NOMO-1 (cell line): ENCODE results near the gene RWDD3.

ENCODE experiments used
- DNase-seq, 2 experiments: peaks; one replicate each; lab custom pipeline; 2025; ENCODE audit not compliant: unreplicated experiment in 2 of 2; lab: John Stamatoyannopoulos, UW

RWDD3 gene

GRCh38 chr1:95281781-95282517 is 47.9 kb downstream of the RWDD3 start:
- DNase-seq = no peak

GRCh38 chr1:95282518-95282895 is 48.5 kb downstream of the RWDD3 start:
- no peak for DNase-seq

- no peak for DNase-seq
Observed at GRCh38 chr1:95284420-95284819, 50.4 kb downstream of the RWDD3 start.

GRCh38 chr1:95286479-95286878 is 52.5 kb downstream of the RWDD3 start:
- no peak for DNase-seq

- DNase-seq = no peak
Observed at GRCh38 chr1:95287081-95287480, 53.1 kb downstream of the RWDD3 start.

GRCh38 chr1:95287825-95288224 is 53.8 kb downstream of the RWDD3 start:
- no peak for DNase-seq
